ENCODE data around the gene MRPL48.

The MRPL48 gene

GRCh38 chr11:73801136-73801535 is 13.5 kb downstream of the MRPL48 start:
- no peak for TF ChIP-seq CTCF (IDR thresholded peaks at IDR 0.05; ENCODE audit: low read depth, low read length, missing control alignments)
- no peak for DNase-seq (ENCODE audit: low read depth)
- H3K4me3 ChIP-seq (ENCODE audit: low read depth, low read length), result no peak overlapping the region
- in situ Hi-C loops (cut with HindIII; ENCODE audit: low sequenced_read_pairs), result no loop called here

GRCh38 chr11:73804712-73805111 is 17.0 kb downstream of the MRPL48 start:
- DNase-seq (ENCODE audit: low read depth), result no peak
- TF ChIP-seq CTCF (IDR thresholded peaks at IDR 0.05; ENCODE audit: low read depth, low read length, missing control alignments), result no peak
- no peak overlapping the region for H3K4me3 ChIP-seq (ENCODE audit: low read depth, low read length)
- in situ Hi-C loops (cut with HindIII; ENCODE audit: low sequenced_read_pairs), result no loop called here

GRCh38 chr11:73808052-73808451 is 20.4 kb downstream of the MRPL48 start:
- in situ Hi-C loops (cut with HindIII; ENCODE audit: low sequenced_read_pairs), result no loop called here
- no peak for TF ChIP-seq CTCF (IDR thresholded peaks at IDR 0.05; ENCODE audit: low read depth, low read length, missing control alignments)

GRCh38 chr11:73810637-73811036 is 23.0 kb downstream of the MRPL48 start:
- TF ChIP-seq CTCF (IDR thresholded peaks at IDR 0.05; ENCODE audit: low read depth, low read length, missing control alignments), result no peak
- in situ Hi-C loops (cut with HindIII; ENCODE audit: low sequenced_read_pairs), result no loop called here
- DNase-seq (ENCODE audit: low read depth), result peak; percentile 6
- no peak overlapping the region for H3K4me3 ChIP-seq (ENCODE audit: low read depth, low read length)

More at GRCh38 chr11:73808052-73808451, 20.4 kb downstream of the MRPL48 start:
- no peak overlapping the region for H3K4me3 ChIP-seq (ENCODE audit: low read depth, low read length)
- DNase-seq (ENCODE audit: low read depth), result no peak

GRCh38 chr11:73812234-73812633 is 24.6 kb downstream of the MRPL48 start:
- DNase-seq (ENCODE audit: low read depth), result no peak
- no peak overlapping the region for H3K4me3 ChIP-seq (ENCODE audit: low read depth, low read length)
- in situ Hi-C loops (cut with HindIII; ENCODE audit: low sequenced_read_pairs), result no loop called here
- no peak for TF ChIP-seq CTCF (IDR thresholded peaks at IDR 0.05; ENCODE audit: low read depth, low read length, missing control alignments)

GRCh38 chr11:73814812-73815211 is 27.1 kb downstream of the MRPL48 start:
- no peak for DNase-seq (ENCODE audit: low read depth)
- in situ Hi-C loops (cut with HindIII; ENCODE audit: low sequenced_read_pairs), result no loop called here
- H3K4me3 ChIP-seq (ENCODE audit: low read depth, low read length), result no peak overlapping the region
- TF ChIP-seq CTCF (IDR thresholded peaks at IDR 0.05; ENCODE audit: low read depth, low read length, missing control alignments), result no peak

GRCh38 chr11:73818846-73819245 is 31.2 kb downstream of the MRPL48 start:
- peak; percentile 26 for DNase-seq (ENCODE audit: low read depth)
- in situ Hi-C loops (cut with HindIII; ENCODE audit: low sequenced_read_pairs), result no loop called here
- TF ChIP-seq CTCF (IDR thresholded peaks at IDR 0.05; ENCODE audit: low read depth, low read length, missing control alignments), result no peak
- no peak overlapping the region for H3K4me3 ChIP-seq (ENCODE audit: low read depth, low read length)
